GM23338 (cell line): ENCODE results near the gene BTRC. TPM values are rescaled to one million over a fixed set of nuclear protein-coding genes. Genes with fewer than 3 reads are reported as not detected.

Source experiments
- ATAC-seq: fragments of 200-7000 bp; cut with Tn5 transposase; 3 replicates; pipeline ENCODE4 v1.9.1; 2020
- DNase-seq: peaks from one replicate; pipeline ENCODE4 v3.0.0-alpha.2; 2015; ENCODE audit warnings: low spot score
- H2AFZ ChIP-seq: fragments of 200-600 bp; sonication (generic); 2 replicates; pipeline ENCODE4 v1.8.0; 2016; ENCODE audit warnings: antibody characterized with exemption, mild to moderate bottlenecking, moderate library complexity
- H3F3A ChIP-seq: fragments of 200-600 bp; sonication (generic); replicated peaks from 2 replicates; pipeline ENCODE4 v1.8.0; 2017; ENCODE audit warnings: antibody characterized with exemption, mixed run types, low read depth
- H3K27ac ChIP-seq: fragments of 200-600 bp; sonication (generic); 2 replicates; pipeline ENCODE4 v1.6.1; 2016; ENCODE audit warnings: low read depth
- H3K27me3 ChIP-seq: fragments of 200-600 bp; sonication (generic); 2 replicates; pipeline ENCODE4 v1.8.0; 2016; ENCODE audit warnings: mild to moderate bottlenecking, mixed run types, moderate library complexity; ENCODE audit not compliant: insufficient read depth
- H3K36me3 ChIP-seq: fragments of 200-600 bp; sonication (generic); 2 replicates; pipeline ENCODE4 v1.8.0; 2016; ENCODE audit warnings: mild to moderate bottlenecking; ENCODE audit not compliant: insufficient read depth
- H3K4me1 ChIP-seq: fragments of 200-600 bp; sonication (generic); 2 replicates; pipeline ENCODE4 v1.8.0; 2016; ENCODE audit warnings: mild to moderate bottlenecking, moderate library complexity; ENCODE audit not compliant: insufficient read depth
- H3K4me2 ChIP-seq: fragments of 200-600 bp; sonication (generic); 2 replicates; pipeline ENCODE4 v1.7.1; 2017; ENCODE audit warnings: mixed run types
- H3K4me3 ChIP-seq: fragments of 200-600 bp; sonication (generic); 2 replicates; pipeline ENCODE4 v1.6.1; 2016; ENCODE audit warnings: mixed run types
- H3K79me2 ChIP-seq: fragments of 200-600 bp; sonication (generic); replicated peaks from 2 replicates; pipeline ENCODE4 v1.8.0; 2017; ENCODE audit warnings: mild to moderate bottlenecking; ENCODE audit not compliant: insufficient read depth
- H3K9me2 ChIP-seq: fragments of 200-600 bp; sonication (generic); 2 replicates; pipeline ENCODE4 v1.8.0; 2017; ENCODE audit not compliant: insufficient read depth
- H4K20me1 ChIP-seq: fragments of 200-600 bp; sonication (generic); replicated peaks from 2 replicates; pipeline ENCODE4 v1.8.0; 2017; ENCODE audit warnings: mild to moderate bottlenecking; ENCODE audit not compliant: insufficient read depth
- H3K27ac Mint-ChIP-seq: 2 replicates; pipeline ENCODE4 v1.8.0; 2020; ENCODE audit warnings: inconsistent platforms, mild to moderate bottlenecking, moderate library complexity, mixed read lengths
- H3K27me3 Mint-ChIP-seq: 3 replicates; pipeline ENCODE4 v1.8.0; 2022; ENCODE audit warnings: low read depth, mild to moderate bottlenecking, moderate library complexity, mixed read lengths, inconsistent platforms; ENCODE audit not compliant: insufficient read depth, poor library complexity
- H3K36me3 Mint-ChIP-seq: 3 replicates; pipeline ENCODE4 v1.8.0; 2021; ENCODE audit warnings: low read depth, mild to moderate bottlenecking, inconsistent platforms, moderate library complexity, mixed read lengths
- H3K4me1 Mint-ChIP-seq: 3 replicates; pipeline ENCODE4 v1.8.0; 2020; ENCODE audit warnings: mild to moderate bottlenecking, inconsistent platforms, mixed read lengths
- H3K4me3 Mint-ChIP-seq: 3 replicates; pipeline ENCODE4 v1.8.0; 2021; ENCODE audit warnings: moderate library complexity, mild to moderate bottlenecking, inconsistent platforms, mixed read lengths
- H3K9me3 Mint-ChIP-seq: 3 replicates; pipeline ENCODE4 v1.8.0; 2020; ENCODE audit warnings: moderate library complexity, mild to moderate bottlenecking, inconsistent platforms, mixed read lengths
- CREB1 ChIP-seq: fragments of 250-450 bp; sonication (Bioruptor Pico); IDR thresholded peaks from 2 replicates; pipeline ENCODE4 v1.5.0; 2020; ENCODE audit warnings: low read depth, mild to moderate bottlenecking, moderate library complexity
- EZH2 ChIP-seq: fragments of 200-600 bp; sonication (generic); IDR thresholded peaks from one replicate; pipeline ENCODE4 v1.8.0; 2017; ENCODE audit warnings: antibody characterized with exemption, mild to moderate bottlenecking, low read depth; ENCODE audit not compliant: unreplicated experiment
- EZH2phosphoT487 ChIP-seq: fragments of 200-600 bp; sonication (generic); IDR thresholded peaks from one replicate; pipeline ENCODE4 v1.8.1; 2018; ENCODE audit warnings: antibody characterized with exemption; ENCODE audit not compliant: unreplicated experiment
- JUNB ChIP-seq: IDR thresholded peaks from one replicate; pipeline ENCODE4 v1.6.1; 2016; ENCODE audit warnings: antibody characterized with exemption; ENCODE audit not compliant: unreplicated experiment
- NANOG ChIP-seq: IDR thresholded peaks from 2 replicates; pipeline ENCODE4 v1.6.1; 2016; ENCODE audit warnings: antibody characterized with exemption, borderline replicate concordance
- POLR2AphosphoS5 ChIP-seq: IDR thresholded peaks from 2 replicates; pipeline ENCODE4 v1.6.1; 2016; ENCODE audit warnings: antibody characterized with exemption, low read depth
- STAT1 ChIP-seq: IDR thresholded peaks from one replicate; pipeline ENCODE4 v1.6.1; 2016; ENCODE audit warnings: antibody characterized with exemption; ENCODE audit not compliant: unreplicated experiment
- ZNF114 ChIP-seq: fragments of 250-450 bp; sonication (Bioruptor Pico); IDR thresholded peaks from 2 replicates; pipeline ENCODE4 v1.5.0; 2020; ENCODE audit warnings: mild to moderate bottlenecking, moderate library complexity
- ZNF331 ChIP-seq: fragments of 250-450 bp; sonication (Bioruptor Pico); IDR thresholded peaks from 2 replicates; pipeline ENCODE4 v1.5.0; 2020; ENCODE audit warnings: low read depth, mild to moderate bottlenecking, moderate library complexity
- polyA plus RNA-seq: library from polyadenylated mRNA; unstranded; fragments of >200 nt; fragmentation: Nextera tagmentation; extraction: Ambion mirVana; gene quantifications from 2 replicates; pipeline ENCODE4 v1.2.1, GENCODE V29; 2016
- total RNA-seq: library from RNA; depleted of rRNA; stranded (reverse); fragments of >200 nt; shearing (Covaris generic); gene quantifications from 2 replicates; pipeline ENCODE4 v1.2.3, GENCODE V29; 2014
- TF ChIP-seq, protein P1 (sequence below): IDR thresholded peaks from one replicate; pipeline ENCODE4 v1.6.1; 2018; ENCODE audit warnings: antibody characterized with exemption; ENCODE audit not compliant: unreplicated experiment
- TF ChIP-seq, protein P2 (sequence below), 2 experiments: fragments of 200-600 bp in 1 of 2; sonication (generic) in 1 of 2; conservative IDR thresholded peaks; 2 replicates each; pipeline versions ENCODE4 v1.5.1 to v1.6.1; 2016 to 2017; ENCODE audit warnings: antibody characterized with exemption in 2 of 2, low read depth in 2 of 2, mild to moderate bottlenecking in 2 of 2, moderate library complexity in 1 of 2
- TF ChIP-seq, protein P3 (sequence below): IDR thresholded peaks from 2 replicates; pipeline ENCODE4 v1.6.1; 2016; ENCODE audit warnings: antibody characterized with exemption

Gene BTRC
- total and polyA plus RNA-seq, 2 experiments from 2014 or later: 10.0 to 17.5 TPM

DNA sequence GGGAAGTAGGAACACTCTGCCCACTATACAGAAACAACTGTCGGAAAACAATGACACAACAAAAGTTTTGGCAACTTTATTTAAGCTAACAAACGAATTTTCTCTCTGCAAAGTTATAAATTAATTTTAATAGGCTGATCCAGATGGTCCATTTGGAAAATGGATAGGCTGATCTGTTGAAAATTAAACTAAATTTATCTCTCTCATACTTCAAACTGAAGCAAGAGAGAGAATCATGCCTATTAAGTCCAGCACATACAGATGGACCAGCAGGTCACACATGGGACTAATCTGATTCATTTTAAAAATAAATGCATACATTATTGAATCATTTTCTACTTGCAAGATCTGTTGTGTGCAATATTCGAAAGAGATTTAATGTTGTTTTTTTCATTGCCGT, 110.1 kb downstream of the BTRC start:
- no peak overlapping the region for H2AFZ ChIP-seq
- H3K9me2 ChIP-seq: no peaks in the 10 kb centered on the region
- Mint-ChIP-seq H3K9me3 (no peaks in the 10 kb centered on the region), H3K36me3 (no peaks in the 10 kb centered on the region), H3K4me3 (no peak overlapping the region), H3K27me3 (no peaks in the 10 kb centered on the region), H3K27ac (no peak overlapping the region), H3K4me1 (peaks cover 31% of the 10 kb centered on the region)
- H3K79me2 ChIP-seq: no peaks in the 10 kb centered on the region
- no peaks in the 10 kb centered on the region for H3K27me3 ChIP-seq
- H3K4me2 ChIP-seq: no peak overlapping the region
- H4K20me1 ChIP-seq: no peaks in the 10 kb centered on the region
- no peak overlapping the region for H3K4me3 ChIP-seq
- TF ChIP-seq ZNF114 (CRISPR knock-in tag): no peak
- no peak for TF ChIP-seq JUNB
- no peak for TF ChIP-seq EZH2
- TF ChIP-seq EZH2phosphoT487: no peak
- TF ChIP-seq, protein P1, sequence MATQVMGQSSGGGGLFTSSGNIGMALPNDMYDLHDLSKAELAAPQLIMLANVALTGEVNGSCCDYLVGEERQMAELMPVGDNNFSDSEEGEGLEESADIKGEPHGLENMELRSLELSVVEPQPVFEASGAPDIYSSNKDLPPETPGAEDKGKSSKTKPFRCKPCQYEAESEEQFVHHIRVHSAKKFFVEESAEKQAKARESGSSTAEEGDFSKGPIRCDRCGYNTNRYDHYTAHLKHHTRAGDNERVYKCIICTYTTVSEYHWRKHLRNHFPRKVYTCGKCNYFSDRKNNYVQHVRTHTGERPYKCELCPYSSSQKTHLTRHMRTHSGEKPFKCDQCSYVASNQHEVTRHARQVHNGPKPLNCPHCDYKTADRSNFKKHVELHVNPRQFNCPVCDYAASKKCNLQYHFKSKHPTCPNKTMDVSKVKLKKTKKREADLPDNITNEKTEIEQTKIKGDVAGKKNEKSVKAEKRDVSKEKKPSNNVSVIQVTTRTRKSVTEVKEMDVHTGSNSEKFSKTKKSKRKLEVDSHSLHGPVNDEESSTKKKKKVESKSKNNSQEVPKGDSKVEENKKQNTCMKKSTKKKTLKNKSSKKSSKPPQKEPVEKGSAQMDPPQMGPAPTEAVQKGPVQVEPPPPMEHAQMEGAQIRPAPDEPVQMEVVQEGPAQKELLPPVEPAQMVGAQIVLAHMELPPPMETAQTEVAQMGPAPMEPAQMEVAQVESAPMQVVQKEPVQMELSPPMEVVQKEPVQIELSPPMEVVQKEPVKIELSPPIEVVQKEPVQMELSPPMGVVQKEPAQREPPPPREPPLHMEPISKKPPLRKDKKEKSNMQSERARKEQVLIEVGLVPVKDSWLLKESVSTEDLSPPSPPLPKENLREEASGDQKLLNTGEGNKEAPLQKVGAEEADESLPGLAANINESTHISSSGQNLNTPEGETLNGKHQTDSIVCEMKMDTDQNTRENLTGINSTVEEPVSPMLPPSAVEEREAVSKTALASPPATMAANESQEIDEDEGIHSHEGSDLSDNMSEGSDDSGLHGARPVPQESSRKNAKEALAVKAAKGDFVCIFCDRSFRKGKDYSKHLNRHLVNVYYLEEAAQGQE: no peak
- DNase-seq: no peak
- H3K36me3 ChIP-seq: no peaks in the 10 kb centered on the region
- H3K4me1 ChIP-seq: peaks cover 31% of the 10 kb centered on the region
- no peak for ATAC-seq
- H3K27ac ChIP-seq: no peak overlapping the region
- no peaks in the 10 kb centered on the region for H3F3A ChIP-seq

DNA sequence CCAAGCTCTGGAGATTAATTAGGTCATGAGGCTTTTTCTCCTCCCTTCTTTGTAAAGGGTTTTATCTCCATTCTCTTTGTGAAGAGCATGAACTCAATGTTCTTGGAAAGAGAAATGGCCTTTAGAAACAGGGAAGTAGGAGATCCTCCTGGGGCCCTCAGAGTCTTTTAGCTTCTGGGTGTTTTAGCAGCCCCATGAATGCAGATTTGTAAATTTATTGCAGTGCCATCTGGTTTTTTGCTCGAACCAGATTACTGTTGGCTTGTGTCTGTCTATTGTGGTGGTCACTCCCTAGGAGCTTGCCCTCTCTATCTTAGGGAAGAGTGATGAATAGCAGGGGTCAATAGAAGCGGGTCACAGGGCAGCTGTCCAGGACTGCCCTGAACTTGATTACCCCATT, 110.6 kb downstream of the BTRC start:
- Histone ChIP-seq H2AFZ (no peak overlapping the region), H3K36me3 (no peaks in the 10 kb centered on the region), H3K4me3 (no peak overlapping the region), H3K27ac (no peak overlapping the region), H3K79me2 (no peaks in the 10 kb centered on the region), H3F3A (no peaks in the 10 kb centered on the region), H4K20me1 (no peaks in the 10 kb centered on the region), H3K9me2 (no peaks in the 10 kb centered on the region), H3K4me1 (peaks cover 31% of the 10 kb centered on the region), H3K27me3 (no peaks in the 10 kb centered on the region), H3K4me2 (no peak overlapping the region)
- Mint-ChIP-seq H3K4me1 (peaks cover 31% of the 10 kb centered on the region), H3K4me3 (no peak overlapping the region), H3K9me3 (no peaks in the 10 kb centered on the region), H3K36me3 (no peaks in the 10 kb centered on the region), H3K27ac (no peak overlapping the region), H3K27me3 (no peaks in the 10 kb centered on the region)
- TF ChIP-seq, protein P2, sequence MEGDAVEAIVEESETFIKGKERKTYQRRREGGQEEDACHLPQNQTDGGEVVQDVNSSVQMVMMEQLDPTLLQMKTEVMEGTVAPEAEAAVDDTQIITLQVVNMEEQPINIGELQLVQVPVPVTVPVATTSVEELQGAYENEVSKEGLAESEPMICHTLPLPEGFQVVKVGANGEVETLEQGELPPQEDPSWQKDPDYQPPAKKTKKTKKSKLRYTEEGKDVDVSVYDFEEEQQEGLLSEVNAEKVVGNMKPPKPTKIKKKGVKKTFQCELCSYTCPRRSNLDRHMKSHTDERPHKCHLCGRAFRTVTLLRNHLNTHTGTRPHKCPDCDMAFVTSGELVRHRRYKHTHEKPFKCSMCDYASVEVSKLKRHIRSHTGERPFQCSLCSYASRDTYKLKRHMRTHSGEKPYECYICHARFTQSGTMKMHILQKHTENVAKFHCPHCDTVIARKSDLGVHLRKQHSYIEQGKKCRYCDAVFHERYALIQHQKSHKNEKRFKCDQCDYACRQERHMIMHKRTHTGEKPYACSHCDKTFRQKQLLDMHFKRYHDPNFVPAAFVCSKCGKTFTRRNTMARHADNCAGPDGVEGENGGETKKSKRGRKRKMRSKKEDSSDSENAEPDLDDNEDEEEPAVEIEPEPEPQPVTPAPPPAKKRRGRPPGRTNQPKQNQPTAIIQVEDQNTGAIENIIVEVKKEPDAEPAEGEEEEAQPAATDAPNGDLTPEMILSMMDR (conservative IDR thresholded peaks at IDR 0.05; ENCODE audit: low read depth in 2 of 2): no peak
- TF ChIP-seq, protein P3, sequence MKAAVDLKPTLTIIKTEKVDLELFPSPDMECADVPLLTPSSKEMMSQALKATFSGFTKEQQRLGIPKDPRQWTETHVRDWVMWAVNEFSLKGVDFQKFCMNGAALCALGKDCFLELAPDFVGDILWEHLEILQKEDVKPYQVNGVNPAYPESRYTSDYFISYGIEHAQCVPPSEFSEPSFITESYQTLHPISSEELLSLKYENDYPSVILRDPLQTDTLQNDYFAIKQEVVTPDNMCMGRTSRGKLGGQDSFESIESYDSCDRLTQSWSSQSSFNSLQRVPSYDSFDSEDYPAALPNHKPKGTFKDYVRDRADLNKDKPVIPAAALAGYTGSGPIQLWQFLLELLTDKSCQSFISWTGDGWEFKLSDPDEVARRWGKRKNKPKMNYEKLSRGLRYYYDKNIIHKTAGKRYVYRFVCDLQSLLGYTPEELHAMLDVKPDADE: no peak
- TF ChIP-seq NANOG (no peak), STAT1 (no peak), POLR2AphosphoS5 (no peak), CREB1 (CRISPR knock-in tag) (no peak), ZNF331 (CRISPR knock-in tag) (no peak)
- ATAC-seq: no peak
- DNase-seq: no peak
